Coronary artery (tissue), 2 donors: Measurements from ENCODE around the gene SLC66A1.

Experiments
- DNase-seq: peaks from one replicate; pipeline ENCODE4 v3.0.0-alpha.2; 2017; ENCODE audit warnings: low spot score
- H3K27ac ChIP-seq, 2 donors: fragments of 200-600 bp; sonication (generic); one replicate each; pipeline ENCODE4 v1.5.1; 2016 to 2019
- H3K4me3 ChIP-seq: fragments of 200-600 bp; sonication (generic); 2 replicates; pipeline ENCODE4 v1.5.1; 2016; ENCODE audit warnings: mild to moderate bottlenecking, moderate library complexity
- TF ChIP-seq, protein P1 (sequence below): fragments of 200-600 bp; sonication (generic); IDR thresholded peaks from one replicate; pipeline ENCODE4 v1.5.1; 2019; ENCODE audit warnings: antibody characterized with exemption

The SLC66A1 gene

DNA sequence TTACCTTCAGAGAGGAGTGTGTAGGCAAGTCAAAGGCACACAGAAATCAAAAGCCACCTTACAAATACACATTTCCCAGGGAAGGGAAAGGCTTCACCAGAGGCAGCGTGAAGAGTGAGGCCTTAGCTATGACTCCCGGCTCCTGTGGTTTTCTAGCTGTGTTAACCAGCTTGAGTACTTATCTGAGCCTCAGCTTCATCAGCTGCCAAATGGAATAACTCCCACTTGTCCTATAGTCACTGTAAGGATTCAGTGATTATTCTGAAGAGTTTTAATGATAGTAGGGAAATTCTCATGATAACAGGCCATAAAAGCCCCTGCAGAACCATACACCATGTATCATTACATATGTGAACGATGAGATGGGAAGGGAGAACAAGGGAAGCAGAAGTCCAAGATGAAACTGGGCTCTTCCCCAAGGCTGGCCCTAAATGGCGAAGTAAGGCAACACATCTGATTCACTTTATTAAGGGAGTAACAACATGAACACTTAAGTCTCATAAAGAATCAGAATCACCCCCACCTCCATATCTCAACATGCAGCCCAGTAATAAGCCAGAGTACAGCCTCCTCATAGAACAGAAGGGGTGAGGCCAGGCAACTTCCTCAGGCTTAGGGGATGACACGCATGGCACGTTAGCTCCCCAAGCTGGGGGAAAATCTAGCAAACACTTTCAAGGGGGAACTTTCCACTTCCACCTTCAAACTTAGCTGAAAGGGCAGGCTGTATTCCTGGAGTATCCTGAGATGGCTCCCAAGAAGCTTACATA lies 63.7 kb downstream of the SLC66A1 start:
- no peak for DNase-seq
- Histone ChIP-seq H3K27ac (peak overlapping the region in 1 of 2 donors; percentile 5), H3K4me3 (no peak overlapping the region)
- TF ChIP-seq, protein P1, sequence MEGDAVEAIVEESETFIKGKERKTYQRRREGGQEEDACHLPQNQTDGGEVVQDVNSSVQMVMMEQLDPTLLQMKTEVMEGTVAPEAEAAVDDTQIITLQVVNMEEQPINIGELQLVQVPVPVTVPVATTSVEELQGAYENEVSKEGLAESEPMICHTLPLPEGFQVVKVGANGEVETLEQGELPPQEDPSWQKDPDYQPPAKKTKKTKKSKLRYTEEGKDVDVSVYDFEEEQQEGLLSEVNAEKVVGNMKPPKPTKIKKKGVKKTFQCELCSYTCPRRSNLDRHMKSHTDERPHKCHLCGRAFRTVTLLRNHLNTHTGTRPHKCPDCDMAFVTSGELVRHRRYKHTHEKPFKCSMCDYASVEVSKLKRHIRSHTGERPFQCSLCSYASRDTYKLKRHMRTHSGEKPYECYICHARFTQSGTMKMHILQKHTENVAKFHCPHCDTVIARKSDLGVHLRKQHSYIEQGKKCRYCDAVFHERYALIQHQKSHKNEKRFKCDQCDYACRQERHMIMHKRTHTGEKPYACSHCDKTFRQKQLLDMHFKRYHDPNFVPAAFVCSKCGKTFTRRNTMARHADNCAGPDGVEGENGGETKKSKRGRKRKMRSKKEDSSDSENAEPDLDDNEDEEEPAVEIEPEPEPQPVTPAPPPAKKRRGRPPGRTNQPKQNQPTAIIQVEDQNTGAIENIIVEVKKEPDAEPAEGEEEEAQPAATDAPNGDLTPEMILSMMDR, result no peak

DNA sequence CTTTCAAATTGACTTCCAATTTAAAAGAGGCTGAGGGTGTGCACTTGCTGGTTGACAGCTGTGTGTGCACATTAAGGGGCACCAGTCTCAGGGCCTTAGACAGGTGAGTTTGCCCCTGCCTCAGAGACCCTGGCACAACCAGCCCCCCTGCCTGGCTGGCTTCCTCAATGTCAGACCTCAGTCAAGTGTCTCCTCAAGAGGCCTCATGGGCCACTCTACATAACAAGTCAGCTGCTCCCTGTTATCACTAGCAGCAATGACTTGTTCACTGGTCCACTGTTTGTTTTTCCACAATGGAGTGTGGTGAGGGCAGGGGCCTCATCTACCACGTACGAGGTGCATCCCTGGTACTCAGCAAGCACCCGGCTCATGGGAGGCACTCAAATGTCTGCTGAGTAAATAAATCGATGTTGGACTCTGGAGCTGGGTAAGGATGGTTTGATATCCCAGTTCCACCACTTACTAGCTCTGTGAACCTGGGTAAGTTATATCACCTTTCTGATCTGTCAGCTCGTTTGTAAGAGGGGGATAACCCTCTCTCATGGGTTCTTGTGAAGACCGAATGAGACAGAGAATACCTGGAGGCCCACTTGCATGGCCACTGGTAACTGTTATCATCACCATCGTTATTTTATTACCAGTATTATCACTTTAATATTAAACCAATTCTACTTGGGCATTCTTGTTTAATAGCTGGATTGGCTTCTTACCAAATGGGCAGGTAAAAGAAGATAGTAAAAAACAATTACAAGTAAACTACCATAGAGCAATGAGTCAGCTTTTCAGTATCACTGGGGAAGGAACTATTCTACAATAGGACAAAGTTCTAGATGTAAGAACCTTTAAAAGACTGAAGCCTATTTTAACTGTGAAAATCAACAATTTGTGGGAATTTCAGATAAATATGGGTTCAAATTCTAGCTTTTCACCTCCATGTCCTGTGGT lies 64.6 kb downstream of the SLC66A1 start:
- TF ChIP-seq, protein P1, result no peak
- Histone ChIP-seq H3K27ac (no peak overlapping the region), H3K4me3 (no peak overlapping the region)
- DNase-seq, result no peak

DNA sequence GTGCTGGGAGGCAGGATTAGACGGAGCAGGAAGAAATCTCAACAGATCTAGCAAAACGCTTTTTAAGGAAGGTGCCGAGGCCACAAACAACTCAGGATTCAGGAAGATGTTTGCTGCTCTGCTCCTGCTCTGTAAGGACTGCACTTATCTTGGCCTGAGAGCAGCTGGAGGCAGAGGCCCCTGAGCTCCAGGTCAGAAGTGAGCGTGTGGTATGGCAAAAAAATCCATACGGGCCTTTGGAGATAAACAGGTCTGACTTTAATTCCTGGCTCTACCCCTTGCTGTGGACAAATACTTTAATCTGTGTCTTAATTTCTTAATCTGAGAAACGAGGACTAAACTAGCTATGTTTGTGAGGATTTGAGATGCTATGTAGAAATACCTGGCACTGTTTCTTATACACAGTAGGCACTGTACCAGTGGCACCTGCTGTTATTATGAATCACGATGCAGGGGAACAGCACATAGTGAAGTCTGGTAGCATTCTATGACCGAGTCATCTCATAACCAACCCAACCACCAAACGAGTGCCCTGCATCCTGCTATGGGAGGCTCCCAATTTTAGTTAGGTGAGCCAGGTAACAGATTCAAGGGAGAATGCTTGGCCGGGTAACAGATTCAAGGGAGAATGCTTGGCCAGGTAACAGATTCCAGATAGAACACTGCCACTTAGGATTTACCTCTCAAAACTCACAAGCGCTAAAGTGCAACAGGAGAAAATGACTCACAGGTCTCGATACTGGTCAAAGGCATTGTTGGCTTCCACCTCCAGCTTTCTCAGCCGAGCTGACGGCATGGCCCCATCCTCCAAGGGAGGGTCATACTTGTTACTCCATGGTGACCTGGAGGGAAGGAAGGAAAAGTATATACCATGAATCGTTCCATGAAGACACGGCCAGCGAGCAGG lies 65.9 kb downstream of the SLC66A1 start:
- no peak overlapping the region for H3K4me3 ChIP-seq
- no peak overlapping the region for H3K27ac ChIP-seq
- TF ChIP-seq, protein P1, result no peak
- DNase-seq, result no peak
